ENCODE measurements around the gene NOL3.

DNA sequence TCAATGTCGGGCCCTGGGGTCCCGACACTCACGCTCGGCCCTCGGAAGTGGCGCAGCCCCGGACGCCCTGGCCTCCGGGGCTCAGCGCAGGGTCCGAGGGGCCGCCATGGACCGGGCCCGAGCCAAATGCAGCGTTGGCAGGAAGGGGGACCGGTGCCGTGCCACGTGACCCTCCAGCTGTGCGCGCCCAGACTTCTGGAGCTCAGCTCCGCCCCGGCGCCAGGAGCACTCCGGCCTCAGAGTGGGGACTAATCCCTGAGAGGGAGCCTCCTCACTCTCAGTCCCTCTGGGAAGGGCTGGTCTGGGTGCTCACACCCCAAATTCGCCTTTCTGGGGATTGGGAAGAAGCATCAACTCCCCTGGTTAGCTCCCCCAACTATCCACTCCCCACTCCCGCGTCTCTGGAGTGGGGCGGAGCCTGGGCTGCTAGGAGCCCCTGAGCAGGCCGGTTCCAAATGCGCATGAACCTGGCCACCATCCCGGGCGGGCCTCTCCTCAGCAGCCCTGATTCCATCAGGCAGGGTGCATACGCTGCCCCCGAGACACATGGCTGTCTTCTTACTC is 19.4 kb upstream of the NOL3 start, which contains the start of gene B3GNT9:
- TF ChIP-seq POLR2A (IDR thresholded peaks at IDR 0.05): peak in 1 of 2 donors; percentile 56
- TF ChIP-seq, protein P1, sequence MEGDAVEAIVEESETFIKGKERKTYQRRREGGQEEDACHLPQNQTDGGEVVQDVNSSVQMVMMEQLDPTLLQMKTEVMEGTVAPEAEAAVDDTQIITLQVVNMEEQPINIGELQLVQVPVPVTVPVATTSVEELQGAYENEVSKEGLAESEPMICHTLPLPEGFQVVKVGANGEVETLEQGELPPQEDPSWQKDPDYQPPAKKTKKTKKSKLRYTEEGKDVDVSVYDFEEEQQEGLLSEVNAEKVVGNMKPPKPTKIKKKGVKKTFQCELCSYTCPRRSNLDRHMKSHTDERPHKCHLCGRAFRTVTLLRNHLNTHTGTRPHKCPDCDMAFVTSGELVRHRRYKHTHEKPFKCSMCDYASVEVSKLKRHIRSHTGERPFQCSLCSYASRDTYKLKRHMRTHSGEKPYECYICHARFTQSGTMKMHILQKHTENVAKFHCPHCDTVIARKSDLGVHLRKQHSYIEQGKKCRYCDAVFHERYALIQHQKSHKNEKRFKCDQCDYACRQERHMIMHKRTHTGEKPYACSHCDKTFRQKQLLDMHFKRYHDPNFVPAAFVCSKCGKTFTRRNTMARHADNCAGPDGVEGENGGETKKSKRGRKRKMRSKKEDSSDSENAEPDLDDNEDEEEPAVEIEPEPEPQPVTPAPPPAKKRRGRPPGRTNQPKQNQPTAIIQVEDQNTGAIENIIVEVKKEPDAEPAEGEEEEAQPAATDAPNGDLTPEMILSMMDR (IDR thresholded peaks at IDR 0.05): no peak
